Activated CD4-positive, CD25-positive, alpha-beta regulatory T cell (primary cell): ENCODE measurements around the gene PACC1.
"Not testable (repeated sequence)": the region's sequence is repeated elsewhere in the genome, so short reads cannot be mapped to it uniquely, and the experiment has no call there.

Experiments used
- DNase-seq, 4 experiments: peaks; one replicate each; lab custom pipeline; 2025; lab: John Stamatoyannopoulos, UW

PACC1 gene

GRCh38 chr1:212326541-212326940 is 88.1 kb downstream of the PACC1 start:
- no peak for DNase-seq

- DNase-seq = no peak
Observed at GRCh38 chr1:212323066-212323465, 91.6 kb downstream of the PACC1 start.

GRCh38 chr1:212321031-212321430 is 93.7 kb downstream of the PACC1 start:
- not testable (repeated sequence) for DNase-seq

- DNase-seq = no peak
Observed at GRCh38 chr1:212317916-212318315, 96.8 kb downstream of the PACC1 start.

GRCh38 chr1:212315907-212316306 is 98.8 kb downstream of the PACC1 start:
- no peak for DNase-seq

GRCh38 chr1:212315184-212315583 is 99.5 kb downstream of the PACC1 start:
- DNase-seq = no peak
